HCT116 (cell line): ENCODE measurements around the gene MDH2.

Experiments
- CBX3 ChIP-seq: IDR thresholded peaks from 2 replicates; pipeline ENCODE4 v1.6.1; 2012; ENCODE audit warnings: low read depth
- CEBPB ChIP-seq: IDR thresholded peaks from 2 replicates; pipeline ENCODE4 v1.6.1; 2012; ENCODE audit warnings: low read depth
- EZH2 ChIP-seq: fragments of 200-600 bp; sonication (generic); IDR thresholded peaks from 2 replicates; pipeline ENCODE4 v1.6.1; 2017; ENCODE audit warnings: antibody characterized with exemption, mixed run types
- JUND ChIP-seq: IDR thresholded peaks from 2 replicates; pipeline ENCODE4 v1.6.1; 2012
- POLR2A ChIP-seq: IDR thresholded peaks from 2 replicates; pipeline ENCODE4 v1.7.0; 2011; ENCODE audit warnings: borderline replicate concordance; ENCODE audit not compliant: insufficient read depth, insufficient read length; ENCODE audit errors: extremely low read depth
- POLR2AphosphoS5 ChIP-seq: IDR thresholded peaks from 2 replicates; pipeline ENCODE4 v1.6.1; 2011; ENCODE audit warnings: mild to moderate bottlenecking, low read depth, low read length, moderate library complexity
- RAD21 ChIP-seq: IDR thresholded peaks from 2 replicates; pipeline ENCODE4 v1.6.1; 2012; ENCODE audit warnings: low read depth, mild to moderate bottlenecking
- REST ChIP-seq: IDR thresholded peaks from 2 replicates; pipeline ENCODE4 v1.6.1; 2012; ENCODE audit warnings: low read depth
- SIN3A ChIP-seq: IDR thresholded peaks from 2 replicates; pipeline ENCODE4 v1.6.1; 2012; ENCODE audit warnings: low read depth
- YY1 ChIP-seq: IDR thresholded peaks from 2 replicates; pipeline ENCODE4 v1.6.1; 2011; ENCODE audit warnings: low read length, low read depth, moderate library complexity, mild to moderate bottlenecking; ENCODE audit not compliant: insufficient replicate concordance; ENCODE audit errors: extremely low read depth
- TF ChIP-seq, protein P1 (sequence below), 3 experiments: fragments of 200-600 bp in 1 of 3; sonication (generic) in 1 of 3; IDR thresholded peaks in 2 of 3; conservative IDR thresholded peaks in 1 of 3; 2 replicates each; pipeline ENCODE4 v1.5.1; 2012 to 2017; ENCODE audit warnings: low read depth in 2 of 3, low read length in 2 of 3, antibody characterized with exemption in 1 of 3, borderline replicate concordance in 1 of 3, control low read depth in 1 of 3, mild to moderate bottlenecking in 1 of 3, mixed read lengths in 1 of 3, mixed run types in 1 of 3, moderate library complexity in 1 of 3; ENCODE audit not compliant: insufficient read depth in 1 of 3
- TF ChIP-seq, protein P2 (sequence below): IDR thresholded peaks from 2 replicates; pipeline ENCODE4 v1.6.1; 2012
- TF ChIP-seq, protein P3 (sequence below): IDR thresholded peaks from 2 replicates; pipeline ENCODE4 v1.6.1; 2011; ENCODE audit warnings: mild to moderate bottlenecking, low read length, moderate library complexity; ENCODE audit not compliant: insufficient replicate concordance; ENCODE audit errors: extremely low read depth

DNA sequence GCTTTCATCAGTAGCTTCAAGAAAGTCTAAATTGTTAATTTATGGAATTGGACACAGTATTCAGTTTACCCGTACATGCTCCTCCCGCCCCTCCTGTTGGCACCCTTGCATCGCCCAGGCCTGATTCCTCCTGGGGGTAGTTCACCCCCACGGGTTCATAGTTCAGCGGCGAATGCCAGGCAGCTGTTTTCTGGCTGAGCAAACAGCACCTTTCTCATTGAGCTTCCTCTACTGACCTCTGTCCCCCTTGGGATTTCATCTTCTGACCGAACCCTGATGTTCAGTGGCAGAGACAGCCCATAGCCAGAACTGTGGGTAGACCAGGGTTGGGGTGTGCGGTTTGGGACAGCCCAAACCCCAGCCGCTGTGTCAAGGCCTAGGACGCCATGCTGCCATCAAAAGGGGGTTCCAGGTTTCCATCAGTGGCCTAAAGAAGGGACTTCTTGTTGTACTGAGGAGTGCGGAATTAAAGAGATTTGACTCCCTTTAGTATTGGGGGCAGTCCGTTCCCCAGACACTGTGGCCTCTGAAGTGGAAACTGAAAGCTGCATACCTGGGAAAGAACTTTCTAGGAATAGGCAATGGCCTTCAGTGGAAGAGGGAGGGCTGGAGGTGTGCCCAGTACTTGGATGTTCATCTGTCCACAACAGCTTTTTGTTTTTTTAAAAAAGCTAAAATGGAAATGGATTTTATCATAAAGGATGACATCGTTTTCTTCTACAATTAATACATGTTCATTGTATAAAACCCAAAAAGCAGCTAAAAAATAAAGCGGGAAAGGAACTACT lies 19.0 kb downstream of the MDH2 start:
- TF ChIP-seq, protein P1, sequence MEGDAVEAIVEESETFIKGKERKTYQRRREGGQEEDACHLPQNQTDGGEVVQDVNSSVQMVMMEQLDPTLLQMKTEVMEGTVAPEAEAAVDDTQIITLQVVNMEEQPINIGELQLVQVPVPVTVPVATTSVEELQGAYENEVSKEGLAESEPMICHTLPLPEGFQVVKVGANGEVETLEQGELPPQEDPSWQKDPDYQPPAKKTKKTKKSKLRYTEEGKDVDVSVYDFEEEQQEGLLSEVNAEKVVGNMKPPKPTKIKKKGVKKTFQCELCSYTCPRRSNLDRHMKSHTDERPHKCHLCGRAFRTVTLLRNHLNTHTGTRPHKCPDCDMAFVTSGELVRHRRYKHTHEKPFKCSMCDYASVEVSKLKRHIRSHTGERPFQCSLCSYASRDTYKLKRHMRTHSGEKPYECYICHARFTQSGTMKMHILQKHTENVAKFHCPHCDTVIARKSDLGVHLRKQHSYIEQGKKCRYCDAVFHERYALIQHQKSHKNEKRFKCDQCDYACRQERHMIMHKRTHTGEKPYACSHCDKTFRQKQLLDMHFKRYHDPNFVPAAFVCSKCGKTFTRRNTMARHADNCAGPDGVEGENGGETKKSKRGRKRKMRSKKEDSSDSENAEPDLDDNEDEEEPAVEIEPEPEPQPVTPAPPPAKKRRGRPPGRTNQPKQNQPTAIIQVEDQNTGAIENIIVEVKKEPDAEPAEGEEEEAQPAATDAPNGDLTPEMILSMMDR (IDR thresholded peaks at IDR 0.05 in 2 of 3, conservative IDR thresholded peaks at IDR 0.05 in 1 of 3; ENCODE audit: borderline replicate concordance in 1 of 3, insufficient read depth in 1 of 3, low read depth in 2 of 3, low read length in 2 of 3) = no peak
- TF ChIP-seq POLR2A (no peak), YY1 (no peak), RAD21 (no peak), EZH2 (no peak), CBX3 (no peak), REST (no peak), POLR2AphosphoS5 (no peak), SIN3A (no peak), JUND (no peak), CEBPB (no peak)
- TF ChIP-seq, protein P2, sequence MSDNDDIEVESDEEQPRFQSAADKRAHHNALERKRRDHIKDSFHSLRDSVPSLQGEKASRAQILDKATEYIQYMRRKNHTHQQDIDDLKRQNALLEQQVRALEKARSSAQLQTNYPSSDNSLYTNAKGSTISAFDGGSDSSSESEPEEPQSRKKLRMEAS = no peak
- TF ChIP-seq, protein P3, sequence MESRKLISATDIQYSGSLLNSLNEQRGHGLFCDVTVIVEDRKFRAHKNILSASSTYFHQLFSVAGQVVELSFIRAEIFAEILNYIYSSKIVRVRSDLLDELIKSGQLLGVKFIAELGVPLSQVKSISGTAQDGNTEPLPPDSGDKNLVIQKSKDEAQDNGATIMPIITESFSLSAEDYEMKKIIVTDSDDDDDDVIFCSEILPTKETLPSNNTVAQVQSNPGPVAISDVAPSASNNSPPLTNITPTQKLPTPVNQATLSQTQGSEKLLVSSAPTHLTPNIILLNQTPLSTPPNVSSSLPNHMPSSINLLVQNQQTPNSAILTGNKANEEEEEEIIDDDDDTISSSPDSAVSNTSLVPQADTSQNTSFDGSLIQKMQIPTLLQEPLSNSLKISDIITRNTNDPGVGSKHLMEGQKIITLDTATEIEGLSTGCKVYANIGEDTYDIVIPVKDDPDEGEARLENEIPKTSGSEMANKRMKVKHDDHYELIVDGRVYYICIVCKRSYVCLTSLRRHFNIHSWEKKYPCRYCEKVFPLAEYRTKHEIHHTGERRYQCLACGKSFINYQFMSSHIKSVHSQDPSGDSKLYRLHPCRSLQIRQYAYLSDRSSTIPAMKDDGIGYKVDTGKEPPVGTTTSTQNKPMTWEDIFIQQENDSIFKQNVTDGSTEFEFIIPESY = no peak
